GM21528 (cell line): ENCODE measurements around the gene RASL12.
"Not testable (repeated sequence)": the region's sequence is repeated elsewhere in the genome, so short reads cannot be mapped to it uniquely, and the experiment has no call there.

Experiments
- ATAC-seq: cut with Tn5 transposase; IDR thresholded peaks from one replicate; pipeline ENCODE4 v1.9.1; 2021; ENCODE audit warnings: mild to moderate bottlenecking, moderate library complexity; ENCODE audit not compliant: unreplicated experiment, low FRiP score

The RASL12 gene, protein sequence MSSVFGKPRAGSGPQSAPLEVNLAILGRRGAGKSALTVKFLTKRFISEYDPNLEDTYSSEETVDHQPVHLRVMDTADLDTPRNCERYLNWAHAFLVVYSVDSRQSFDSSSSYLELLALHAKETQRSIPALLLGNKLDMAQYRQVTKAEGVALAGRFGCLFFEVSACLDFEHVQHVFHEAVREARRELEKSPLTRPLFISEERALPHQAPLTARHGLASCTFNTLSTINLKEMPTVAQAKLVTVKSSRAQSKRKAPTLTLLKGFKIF

DNA sequence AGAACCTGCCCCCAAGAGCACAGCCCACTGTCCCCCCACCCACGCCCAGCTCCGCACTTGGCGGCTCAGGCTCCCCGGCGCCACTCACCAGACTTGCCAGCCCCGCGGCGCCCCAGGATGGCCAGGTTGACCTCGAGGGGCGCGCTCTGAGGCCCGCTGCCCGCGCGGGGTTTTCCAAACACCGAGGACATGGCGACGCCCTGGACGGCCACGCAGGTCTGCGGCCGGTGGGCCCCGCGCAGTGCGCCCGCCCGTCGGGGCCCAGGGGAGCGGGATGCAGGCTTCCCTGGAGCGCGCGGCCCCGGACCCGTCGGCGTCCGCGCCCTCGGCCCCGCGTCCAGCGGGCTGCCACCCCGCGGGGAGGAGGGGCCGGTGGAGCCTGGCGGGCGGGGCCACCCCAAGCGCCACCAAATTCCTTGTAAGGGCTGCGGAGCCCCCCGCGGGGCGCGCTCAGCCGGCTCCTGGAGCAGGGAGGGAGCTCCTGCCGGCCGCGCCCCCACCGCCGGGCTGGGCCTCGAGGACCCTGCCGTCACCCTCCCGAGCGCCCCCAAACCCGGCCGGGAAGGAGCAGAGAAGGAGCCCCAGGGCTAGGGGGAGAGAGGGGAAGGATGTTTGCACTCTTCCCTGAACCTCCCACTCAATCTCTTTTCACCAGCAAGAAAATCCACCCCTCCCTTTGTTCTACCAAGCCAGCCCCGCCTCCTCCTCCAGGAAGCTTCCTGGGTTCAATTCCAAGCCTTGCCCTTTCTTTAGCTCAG, at the start of gene RASL12:
Gene RASL12 (minus strand): TSS at position 347 of the 758 bp plus-strand sequence. CDS start 156 bp downstream, at position 191.
- no peak for ATAC-seq

DNA sequence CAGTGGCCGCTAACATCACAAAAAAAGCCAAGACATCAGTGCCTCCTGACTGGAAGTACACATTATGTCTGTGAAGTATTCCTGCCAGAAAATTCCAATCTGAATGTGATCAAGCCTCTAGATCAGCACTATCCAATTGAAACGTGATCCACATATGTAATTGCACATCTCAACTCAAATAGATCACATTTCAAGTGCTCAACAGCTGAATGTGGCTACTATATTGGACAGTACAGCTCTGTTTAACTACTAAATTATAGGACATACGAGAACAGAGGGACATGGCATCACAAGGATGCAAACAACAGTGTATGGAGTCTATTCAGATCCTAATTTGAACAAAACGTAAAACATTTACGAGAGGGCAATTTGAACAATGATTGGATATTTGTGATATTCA, 47.8 kb upstream of the RASL12 start:
- ATAC-seq = no peak

DNA sequence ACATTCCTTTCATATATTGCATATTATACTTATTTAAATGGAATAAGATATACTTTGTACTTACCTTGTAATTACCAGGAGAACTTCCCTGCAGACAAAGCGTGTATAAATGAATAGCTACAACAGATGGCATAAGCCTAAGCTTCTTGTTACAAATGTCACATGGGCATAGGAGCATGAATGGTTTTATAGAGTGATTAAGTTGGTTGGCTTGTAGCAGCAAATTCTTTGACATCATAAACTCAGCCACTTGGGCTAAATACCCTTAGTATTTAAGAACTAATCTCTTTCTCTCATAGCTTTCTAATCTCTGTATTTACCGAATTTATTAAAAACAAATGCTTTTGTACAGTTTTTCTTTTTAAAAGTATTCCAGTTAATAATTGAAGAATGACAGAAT, 47.3 kb upstream of the RASL12 start, which contains the start of gene UBAP1L:
Gene UBAP1L (minus strand): TSS at position 115 of the 400 bp plus-strand sequence. CDS start 8,985 bp downstream, outside the sequence.
- no peak for ATAC-seq

DNA sequence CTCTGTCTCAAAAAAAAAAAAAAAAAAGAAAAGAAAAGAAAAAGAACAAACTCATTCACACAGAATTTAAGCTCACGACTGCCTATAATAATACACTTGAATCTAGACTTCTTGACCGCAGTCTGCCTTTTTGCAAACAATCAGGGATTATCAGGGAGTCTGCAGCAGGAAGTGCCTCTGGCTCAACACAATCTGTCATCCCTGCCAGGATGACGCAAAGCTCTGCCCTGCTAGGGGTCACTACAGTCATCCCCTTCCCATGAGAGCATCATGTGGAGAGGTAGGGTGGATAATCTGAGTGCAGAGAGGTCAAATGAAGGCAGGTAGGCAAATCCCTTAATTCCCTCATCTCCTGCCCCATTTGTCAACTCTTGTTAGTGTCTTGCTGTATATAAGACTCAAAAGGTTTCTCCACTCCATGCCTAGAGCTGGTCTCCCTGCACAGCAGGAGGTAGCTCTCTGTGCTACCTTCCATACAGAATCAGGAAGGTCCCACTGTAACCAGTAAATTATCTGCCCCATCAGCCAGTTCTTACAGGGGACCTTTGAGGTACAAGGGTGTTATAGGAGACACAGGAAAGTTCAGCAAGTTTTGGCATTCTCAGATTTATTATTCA, 43.0 kb upstream of the RASL12 start:
- ATAC-seq = no peak

DNA sequence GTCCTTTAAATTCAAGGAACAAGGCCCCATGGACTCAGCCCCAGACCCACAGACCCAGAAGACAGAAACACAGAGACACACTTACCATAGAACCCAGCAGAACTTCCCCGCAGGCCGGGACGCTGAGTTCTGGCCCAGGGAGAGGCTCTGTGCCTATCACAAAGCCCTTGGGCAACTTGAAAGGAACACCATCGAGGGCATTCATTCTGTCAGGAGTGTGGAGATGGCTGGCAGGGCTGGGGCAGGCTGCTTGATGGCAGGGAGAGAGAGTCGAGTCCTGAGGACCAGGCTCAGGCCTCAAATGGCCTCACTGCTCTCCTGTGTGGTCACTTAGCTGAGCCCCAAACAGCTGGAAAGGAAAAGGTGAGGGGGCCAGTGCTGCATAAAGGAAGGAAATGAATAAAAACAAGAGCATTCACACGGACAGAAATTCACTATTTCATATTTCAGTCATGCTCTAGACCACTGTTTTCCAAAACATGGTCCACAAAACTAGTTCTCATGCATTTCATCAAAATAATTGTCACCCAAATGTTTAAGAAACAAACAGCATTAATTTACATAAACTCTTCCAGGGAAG, 38.3 kb upstream of the RASL12 start:
- ATAC-seq = no peak

DNA sequence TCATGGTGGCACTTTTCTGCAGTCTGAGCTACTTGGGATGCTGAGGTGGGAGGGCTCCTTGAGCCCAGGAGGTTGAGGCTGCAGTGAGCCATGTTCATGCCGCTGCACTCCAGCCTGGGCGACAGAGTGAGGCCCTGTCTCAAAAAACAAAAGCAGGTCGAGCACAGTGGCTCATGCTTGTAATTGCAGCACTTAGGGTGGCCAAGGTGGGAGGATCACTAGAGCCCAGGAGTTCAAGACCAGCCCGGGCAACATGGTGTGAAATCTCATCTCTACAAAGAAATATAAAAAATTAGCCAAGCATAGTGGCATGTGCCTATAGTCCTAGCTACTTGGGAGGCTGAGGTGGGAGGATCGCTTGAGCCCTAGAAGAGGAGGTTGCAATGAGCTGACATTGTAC, 37.2 kb upstream of the RASL12 start:
- no peak for ATAC-seq

DNA sequence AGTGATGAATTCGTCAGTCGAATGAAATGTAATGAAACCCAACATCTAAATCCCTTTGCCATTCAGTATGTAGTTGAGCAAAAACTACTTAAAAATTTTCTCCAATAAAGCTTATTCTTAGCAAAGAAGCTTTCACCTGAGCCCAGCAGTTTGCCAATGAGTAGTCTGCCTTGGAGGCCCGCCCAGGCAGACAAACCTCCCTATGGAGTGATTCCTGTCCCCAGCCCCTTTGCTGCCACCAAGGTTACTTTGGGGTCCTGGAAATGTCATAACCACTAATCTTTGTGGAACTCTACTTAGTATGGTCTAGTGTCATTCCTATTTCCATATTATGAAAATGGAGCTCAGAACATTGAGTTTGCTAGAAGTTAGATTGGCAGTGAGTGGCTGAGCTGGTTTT, 35.1 kb upstream of the RASL12 start:
- no peak for ATAC-seq

DNA sequence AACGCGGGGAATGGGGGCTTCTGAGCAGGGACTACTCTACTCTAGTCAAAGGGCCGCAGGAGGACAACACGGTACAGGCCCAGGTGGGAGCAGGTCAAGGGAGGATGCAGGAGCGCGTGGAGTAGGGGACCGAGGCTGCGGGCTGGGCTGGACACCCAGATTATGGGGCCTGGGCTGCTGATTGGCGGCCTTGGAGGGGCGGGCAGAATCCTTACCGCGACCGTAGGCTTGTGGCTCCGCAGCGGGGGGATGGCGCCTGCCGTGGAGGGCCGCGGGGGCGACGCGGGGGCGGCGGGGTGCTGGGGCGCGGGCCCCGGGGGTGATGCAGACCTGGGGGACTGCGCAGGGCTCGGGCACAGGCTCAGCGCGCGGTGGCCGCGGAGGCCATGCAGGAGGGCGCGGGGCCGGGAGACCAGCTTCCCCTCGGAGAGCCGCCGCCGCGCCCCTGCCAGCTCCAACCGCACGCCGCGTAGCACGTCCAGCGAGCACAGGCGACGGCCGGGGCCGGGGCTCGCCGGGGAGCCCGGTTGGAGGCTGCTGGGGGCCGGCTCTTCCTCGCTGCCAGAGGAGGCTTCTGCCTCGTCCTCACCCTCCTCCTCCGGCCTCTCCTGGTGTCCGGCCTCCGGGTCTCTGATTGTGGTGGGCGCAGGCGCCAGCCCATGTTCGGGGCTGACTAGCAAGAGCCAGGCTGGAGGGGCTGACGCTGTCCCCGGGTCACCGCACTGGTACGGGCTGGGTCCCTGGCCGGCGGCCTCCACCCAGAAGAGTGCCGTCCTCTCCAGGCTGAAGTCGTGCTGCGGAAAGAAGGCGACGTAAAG, 34.3 kb upstream of the RASL12 start:
- ATAC-seq = no peak

DNA sequence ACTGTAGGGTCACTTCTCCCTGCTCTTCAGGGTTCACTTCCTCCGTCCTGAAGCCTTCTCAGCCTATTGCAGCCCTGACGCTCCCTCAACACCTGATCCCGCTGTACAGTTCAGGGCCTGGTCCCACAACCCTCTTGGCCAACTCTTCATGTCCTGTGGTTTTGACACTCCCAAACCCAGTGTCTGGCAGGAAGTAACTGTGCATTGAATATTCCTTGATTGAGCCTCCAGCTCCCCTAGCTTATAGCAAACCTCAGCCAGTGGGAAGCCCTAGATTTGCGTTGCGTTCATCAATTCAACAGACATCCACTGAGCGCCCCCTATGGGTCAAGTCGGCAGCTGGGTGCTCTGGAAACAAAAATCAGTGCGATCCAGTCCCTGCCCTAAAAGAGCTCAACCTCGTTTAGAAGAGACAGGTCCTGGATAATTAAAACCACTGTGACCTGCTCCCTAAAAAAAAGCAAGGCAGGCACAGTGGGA, 33.7 kb upstream of the RASL12 start:
- no peak for ATAC-seq

DNA sequence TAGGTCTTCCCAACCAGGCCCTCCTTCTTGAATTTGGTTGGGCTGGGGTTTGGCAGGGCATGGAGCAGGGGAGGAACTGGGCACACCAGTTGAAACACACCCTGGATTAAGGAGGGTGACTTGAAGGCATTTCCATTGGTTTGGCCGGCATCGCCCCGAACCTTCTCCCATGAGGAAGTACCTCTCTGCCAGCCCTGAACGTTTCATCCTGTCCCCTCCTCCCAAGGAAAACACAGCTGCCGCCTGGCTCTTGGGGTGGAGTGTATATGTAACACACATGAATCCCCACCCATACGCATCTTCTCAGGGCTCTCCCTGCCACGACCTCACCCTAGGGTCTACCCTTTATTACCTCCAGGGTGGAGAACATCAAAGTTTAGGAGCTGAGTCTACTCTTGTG, 32.7 kb upstream of the RASL12 start:
- ATAC-seq = no peak

DNA sequence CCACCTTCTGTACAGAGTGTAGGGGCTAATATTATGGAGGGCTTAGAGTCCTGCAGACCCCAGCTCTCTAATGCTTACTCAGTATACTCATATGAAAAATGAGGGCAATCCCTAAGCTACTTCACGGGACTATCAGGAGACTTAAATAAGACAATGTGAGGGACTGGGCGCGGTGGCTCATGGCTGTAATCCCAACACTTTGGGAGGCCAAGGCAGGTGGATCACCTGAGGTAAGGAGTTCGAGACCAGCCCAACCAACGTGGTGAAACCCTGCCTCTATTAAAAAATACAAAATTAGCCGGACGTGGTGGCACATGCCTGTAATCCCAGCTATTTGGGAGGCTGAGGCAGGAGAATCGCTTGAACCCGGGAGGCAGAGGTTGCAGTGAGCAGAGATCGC, 32.0 kb upstream of the RASL12 start:
- not testable (repeated sequence) for ATAC-seq

DNA sequence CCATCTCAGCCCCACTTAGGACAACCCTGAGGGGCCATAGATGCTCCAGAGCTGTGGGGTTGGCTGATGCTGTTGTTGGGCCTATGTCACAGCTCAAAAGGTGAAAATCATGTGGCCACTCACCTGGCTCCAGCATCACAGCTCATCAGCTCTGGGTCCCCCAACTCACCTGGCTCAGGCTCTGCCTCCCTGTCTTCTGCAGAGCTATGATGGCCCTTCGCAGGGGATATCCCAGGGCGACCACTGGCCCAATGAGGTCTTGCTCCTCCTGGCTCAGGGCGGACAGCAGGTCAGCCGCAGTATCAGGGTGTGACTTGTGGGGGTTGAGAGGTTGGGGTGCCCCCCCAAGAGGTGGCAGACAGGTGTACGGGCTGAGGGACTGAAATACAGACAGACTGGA, 31.5 kb upstream of the RASL12 start:
- no peak for ATAC-seq

DNA sequence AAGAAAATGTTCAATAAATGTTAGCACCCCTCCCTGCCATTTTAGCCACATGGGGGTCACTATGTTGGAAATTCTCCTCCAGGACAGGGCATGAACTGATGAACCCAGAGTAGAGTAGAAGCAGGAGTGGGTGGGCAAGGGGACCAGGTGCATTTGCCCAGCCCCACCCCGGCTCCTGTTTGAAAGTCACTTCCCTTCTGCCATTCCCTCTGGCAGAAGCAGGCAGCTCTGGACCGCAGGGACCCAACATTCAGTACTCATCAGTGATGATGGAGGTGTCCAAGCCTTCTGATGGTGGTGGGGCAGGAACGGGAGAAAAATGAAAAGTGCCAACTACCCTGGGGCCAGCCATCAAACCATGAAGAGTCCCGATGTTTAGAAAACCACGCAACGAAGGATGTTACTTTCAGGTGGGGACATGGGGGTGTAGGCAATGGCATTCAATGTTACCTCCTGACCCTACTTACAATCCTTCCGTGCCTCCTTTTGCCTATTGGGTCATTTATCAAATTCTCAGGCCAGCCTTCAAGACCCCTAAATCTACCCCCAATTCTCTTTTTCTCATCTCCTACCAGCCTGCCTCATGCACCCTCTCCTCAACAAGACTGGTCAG, 30.0 kb upstream of the RASL12 start:
- ATAC-seq = no peak

DNA sequence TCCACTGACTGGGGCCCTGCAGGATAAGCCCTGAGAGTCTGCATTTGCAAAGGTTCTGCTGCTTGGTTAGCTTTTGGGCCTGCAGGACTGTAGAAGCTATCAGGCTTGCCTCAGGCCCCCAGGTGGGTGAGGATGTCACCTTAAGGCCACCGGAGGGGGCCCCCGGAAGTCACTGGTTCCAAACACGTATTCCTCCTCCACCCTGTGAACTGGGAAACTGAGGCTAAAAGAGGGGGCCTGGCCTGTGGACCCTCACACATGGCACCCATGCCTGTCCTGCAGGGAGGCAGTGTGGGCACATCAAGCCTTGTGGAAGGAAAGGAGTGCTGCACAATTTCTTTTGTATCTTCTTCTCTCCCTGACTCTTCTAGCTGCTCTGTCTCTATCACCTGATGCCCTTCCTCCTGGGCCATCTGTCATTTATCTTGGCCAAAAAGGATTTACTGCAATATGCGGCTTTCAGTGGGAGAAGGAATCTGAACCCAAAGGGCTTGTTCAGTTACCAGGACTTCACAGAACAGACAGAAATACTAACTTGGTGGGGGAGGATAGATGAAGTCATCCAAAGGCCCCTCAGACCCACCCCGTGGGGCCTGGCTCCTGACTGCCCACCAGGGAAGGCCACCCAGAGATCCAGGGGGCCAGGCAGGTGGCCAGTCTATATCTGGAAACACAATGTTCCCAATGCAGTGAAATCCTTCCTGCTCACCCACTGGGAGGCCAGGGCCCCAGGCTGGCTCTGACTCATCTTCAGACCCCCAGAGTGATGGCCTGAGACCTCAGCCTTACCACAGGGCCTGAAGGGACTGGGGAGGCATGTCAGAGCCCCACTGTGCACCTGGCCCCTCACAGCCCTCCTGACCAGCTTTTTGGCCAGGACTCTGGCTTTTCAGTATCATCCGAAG, 28.9 kb upstream of the RASL12 start:
- no peak for ATAC-seq

DNA sequence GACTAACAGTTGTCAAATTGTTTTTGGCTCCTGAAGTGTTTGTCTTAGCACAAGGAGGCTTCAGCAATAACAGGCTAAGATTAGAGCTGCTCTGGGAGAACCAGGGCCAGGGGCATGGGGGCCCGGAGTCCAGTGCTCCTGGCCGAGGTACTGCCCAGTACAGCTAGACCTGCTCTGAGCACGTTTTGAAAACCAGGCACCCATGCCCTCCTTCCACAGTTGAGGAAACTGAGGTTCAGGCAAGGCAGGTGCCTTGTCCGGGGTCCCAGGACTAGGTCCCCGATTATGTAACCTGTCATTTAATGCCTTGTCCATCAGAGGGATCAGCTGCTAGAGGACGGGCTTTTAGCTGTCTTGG, 27.9 kb upstream of the RASL12 start:
- no peak for ATAC-seq

DNA sequence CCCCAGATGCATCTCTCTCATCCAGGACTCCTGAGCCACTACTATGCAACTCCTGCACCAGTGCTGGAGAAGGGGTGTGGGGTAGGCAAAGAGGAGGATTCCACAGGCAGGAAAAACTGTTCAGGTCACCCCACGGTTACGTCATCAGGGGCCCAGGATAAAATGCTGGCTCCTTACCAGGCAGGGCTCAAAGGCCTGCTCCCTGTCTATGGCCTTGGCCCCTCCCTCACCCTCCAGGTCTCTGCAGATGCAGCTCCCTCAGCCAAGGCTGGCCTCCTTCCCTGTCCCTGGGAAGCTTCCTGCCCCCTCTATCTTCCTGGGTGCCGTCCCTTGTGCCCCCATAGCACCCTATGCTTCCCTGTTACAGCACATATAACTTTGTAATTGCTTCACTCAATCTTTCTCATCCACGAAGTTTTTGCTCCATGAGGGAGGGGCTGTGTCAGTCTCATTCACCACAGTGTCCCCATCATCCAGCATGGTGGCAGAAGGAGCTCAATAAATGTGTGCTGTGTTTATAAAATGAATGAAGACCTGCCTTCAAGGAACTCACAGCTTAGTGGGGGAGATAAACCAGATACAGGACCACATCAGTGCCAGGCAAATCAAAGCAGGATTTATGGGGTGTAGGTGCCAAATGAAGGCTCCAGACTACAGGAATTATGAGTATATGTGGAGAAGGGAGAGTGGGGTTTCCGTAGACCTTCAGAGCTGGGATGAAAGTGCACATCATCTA, 27.4 kb upstream of the RASL12 start:
- no peak for ATAC-seq

DNA sequence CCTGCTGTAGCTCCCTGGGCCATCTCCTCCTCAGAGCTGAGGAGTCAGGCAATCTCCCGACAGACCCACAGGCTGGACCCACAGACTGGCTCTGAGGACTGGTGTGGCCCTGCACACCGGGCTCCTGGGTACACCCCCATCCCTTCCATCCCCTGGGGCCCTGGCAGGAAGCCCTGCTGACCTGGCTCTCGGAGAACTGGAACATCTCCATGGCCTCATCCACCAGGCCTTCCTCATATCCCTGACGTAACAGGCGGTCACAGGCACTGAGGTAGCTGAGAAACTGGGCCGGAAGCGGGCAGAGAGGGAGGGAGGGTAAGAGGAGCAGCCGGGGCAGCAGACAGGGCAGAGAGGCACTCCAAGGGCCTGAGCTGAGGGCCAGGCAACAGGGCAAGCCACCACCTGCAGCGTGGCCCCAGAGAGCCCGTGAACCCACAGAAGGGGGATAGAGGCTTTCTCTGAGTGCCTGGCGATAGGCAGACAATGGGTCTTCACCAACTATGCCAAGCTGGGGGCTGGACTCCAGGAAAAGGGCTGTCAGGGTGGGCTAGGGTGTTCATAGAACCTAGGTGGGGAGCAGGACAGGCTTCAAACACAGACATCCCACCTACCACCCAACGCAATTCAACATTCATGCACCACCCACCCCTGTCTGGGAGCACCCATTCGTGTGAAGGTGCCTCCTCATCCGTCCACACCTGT, 26.7 kb upstream of the RASL12 start:
- ATAC-seq = no peak

DNA sequence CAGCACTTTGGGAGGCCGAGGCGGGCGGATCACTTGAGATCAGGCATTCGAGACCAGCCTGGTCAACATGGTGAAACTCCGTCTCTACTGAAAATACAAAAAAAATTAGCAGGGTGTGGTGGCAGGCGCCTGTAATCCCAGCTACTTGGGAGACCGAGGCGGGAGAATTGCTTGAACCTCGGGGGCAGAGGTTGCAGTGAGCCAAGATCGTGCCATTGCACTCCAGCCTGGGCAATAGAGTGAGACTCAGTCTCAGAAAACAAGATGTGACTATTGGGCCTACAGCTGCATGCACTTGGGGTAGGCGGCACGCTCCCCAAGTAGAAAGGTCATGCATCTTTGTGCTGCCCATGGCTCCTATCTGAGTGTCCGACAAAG, 26.0 kb upstream of the RASL12 start:
- ATAC-seq = not testable (repeated sequence)
